Measurements from ENCODE around the gene DBET.
"Not testable (repeated sequence)": the region's sequence is repeated elsewhere in the genome, so short reads cannot be mapped to it uniquely, and the experiment has no call there.

Gene DBET

GRCh38 chr4:190049378-190050239 lies 14.7 kb upstream of the DBET start:
- not testable (repeated sequence) for DNase-seq

GRCh38 chr4:190058997-190059396 lies 5.3 kb upstream of the DBET start:
- not testable (repeated sequence) for DNase-seq

- DNase-seq = not testable (repeated sequence)
Measured at GRCh38 chr4:190064805-190065204, 503 bp downstream of the DBET start.

GRCh38 chr4:190068351-190068750 lies 4.0 kb downstream of the DBET start:
- not testable (repeated sequence) for DNase-seq

GRCh38 chr4:190093052-190093451 lies 28.8 kb downstream of the DBET start:
- DNase-seq = not testable (repeated sequence)

- not testable (repeated sequence) for DNase-seq
Measured at GRCh38 chr4:190094031-190094430, 29.7 kb downstream of the DBET start.

GRCh38 chr4:190095335-190095734 lies 31.0 kb downstream of the DBET start:
- not testable (repeated sequence) for DNase-seq

DNA sequence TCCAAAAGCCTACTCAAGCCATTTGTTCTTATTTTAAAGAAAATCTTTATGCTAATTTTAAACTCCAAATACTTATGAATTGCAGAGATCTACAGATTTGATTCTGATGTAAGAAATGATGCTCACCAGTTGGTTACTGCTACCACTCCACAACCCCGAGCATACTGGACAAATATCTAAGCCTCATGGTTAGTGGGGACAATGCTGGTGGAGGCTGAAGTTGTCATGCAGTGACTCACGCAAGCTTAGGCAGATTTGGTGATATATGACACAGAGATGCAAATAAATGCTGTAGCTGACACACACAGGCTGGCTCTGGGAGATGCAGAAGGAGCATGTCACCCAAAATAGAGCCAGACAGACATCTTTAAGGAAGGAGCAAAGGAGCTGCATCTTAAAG lies 35.3 kb downstream of the DBET start:
- DNase-seq = not testable (repeated sequence)

- DNase-seq = not testable (repeated sequence)
Measured at GRCh38 chr4:190101525-190101924, 37.2 kb downstream of the DBET start.

GRCh38 chr4:190106191-190106590 lies 41.9 kb downstream of the DBET start:
- not testable (repeated sequence) for DNase-seq

DNA sequence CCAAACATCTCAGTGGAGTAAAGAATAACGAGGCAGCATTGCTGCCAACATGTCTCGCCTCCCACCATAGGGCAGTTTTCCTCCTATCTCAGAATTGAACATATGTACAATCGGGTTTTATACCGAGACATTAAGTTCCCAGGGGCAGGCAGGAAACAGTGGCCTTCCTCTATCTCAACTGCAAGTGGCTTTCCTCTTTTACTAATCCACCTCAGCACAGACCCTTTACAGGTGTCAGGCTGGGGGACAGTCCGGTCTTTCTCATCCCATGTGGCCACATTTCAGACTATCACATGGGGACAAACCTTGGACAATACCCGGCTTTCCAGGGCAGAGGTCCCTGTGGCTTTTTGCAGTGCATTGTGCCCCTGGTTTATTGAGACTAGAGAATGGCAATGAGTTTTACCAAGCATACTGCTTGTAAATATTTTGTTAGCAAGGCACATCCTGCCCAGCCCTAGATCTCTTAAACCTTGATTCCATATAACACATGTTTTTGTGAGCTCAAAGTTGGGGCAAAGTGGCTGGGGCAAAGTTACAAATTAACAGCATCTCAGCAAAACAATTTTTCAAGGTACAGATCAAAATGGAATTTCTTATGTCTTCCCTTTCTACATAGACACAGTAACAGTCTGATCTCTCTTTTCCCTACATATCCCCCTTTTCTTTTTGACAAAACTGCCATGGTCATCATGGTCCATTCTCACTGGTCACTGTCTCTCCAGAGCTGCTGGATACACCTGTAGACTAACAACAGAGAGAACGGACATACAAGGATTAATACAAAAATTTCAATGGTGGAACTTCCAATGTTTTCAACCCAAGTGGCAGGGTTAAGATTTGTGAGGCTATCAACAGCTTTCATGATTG lies 42.5 kb downstream of the DBET start:
- not testable (repeated sequence) for DNase-seq

DNA sequence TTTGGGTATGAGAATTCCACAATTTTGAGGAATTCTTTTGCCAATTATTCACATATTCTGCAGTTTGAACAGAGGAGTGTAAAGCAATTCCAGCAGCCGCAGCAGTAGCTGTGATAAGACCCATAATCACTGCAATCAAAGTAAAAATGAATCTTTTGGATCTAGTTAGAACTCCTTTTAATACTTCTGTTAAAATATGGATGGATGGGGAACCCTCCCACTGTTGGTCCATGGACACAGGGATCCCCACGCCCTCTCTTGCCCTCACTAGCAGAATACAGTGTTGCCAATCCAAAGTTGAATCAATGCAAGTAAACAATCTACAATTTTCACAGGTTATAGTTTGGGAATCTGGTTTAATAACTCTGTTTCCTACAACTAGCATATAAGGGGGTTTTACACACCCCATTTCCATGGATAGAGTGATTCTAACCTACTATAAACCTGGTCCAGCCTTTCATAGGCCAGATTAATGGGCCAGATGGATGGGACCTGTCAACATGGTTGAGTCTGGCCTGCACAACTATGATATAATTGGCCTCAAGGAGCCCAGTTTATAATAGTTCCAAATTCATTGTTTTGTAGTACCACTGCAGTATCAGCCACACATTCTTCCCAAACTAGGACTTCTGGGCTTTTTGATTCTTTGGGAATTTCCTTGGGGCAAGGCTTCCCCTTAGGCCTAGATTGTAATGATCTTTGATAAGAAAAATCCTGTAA lies 43.6 kb downstream of the DBET start:
- not testable (repeated sequence) for DNase-seq

DNA sequence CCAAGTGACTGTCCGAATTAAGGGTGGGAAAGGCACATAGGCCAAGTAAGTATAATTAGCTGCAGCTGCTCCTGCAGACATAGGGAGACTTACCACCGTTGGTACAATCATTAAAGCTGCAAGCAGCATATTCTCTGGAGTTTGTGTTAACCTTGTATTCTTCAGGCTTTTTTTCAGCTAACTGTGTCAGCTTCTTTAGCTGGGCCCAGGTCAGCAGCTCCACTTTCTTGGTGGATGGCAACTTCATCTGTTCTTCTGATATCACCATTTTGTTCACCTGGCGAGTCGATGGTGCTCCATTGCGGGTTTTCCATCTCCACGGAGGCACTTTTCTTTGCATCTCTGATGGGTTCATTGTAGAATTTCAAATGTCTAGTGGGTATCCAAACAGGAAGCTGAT lies 44.5 kb downstream of the DBET start:
- not testable (repeated sequence) for DNase-seq

DNA sequence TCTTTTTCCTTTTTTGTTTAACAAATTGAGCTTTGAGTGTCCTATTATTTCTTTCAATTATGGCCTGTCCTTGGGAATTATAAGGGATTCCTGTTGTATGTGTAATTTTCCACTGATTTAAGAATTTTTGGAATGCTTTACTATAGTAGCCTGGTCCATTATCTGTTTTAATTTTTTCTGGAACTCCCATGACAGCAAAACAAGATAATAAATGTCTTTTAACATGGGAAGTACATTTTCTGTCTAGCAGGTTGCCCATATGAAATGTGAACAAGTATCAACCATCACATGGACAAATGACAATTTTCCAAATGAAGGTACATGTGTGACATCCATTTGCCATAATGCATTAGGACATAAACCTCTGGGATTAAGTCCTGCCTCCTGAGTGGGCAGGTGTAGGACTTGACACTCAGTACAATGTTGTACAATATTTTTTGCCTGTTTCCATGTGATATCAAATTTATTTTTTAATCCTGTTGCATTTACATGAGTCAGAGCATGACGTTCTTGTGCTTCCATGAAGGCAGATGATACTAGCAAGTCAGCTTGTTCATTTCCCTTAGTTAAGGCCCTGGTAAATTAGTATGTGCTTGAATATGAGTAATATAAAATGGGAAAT lies 45.2 kb downstream of the DBET start:
- not testable (repeated sequence) for DNase-seq

- DNase-seq = not testable (repeated sequence)
Measured at GRCh38 chr4:190110033-190110432, 45.7 kb downstream of the DBET start.

DNA sequence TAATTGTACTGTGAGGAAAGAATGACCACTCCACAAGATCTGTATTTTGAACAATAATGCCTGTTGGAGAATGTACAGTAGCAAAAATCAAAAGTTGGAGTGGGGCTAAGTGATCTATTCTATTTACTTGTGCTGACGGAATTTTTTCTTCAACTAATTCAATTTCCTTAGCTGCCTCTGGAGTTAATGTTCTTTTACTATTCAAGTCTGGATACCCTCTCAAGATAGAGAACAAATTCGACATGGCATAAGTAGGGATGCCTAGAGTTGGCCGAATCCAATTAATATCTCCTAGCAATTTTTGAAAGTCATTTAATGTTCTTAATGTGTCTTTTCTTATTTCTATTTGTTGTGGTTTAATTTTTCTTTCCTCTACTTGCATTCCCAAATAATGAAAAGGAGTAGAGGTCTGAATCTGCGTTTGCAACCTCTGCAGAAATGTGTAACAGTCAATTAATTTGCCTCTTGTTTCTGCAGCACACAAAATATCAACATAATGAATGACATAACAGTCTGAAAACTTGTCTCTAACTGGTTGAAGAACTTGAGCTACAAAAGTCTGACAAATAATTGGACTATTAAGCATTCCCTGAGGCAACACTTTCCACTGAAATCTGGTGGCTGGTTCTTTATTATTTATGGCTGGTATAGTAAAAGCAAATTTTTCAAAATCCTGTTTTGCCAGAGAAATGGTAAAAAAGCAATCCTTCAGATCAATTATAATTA lies 46.4 kb downstream of the DBET start:
- not testable (repeated sequence) for DNase-seq

- not testable (repeated sequence) for DNase-seq
Measured at GRCh38 chr4:190112879-190113278, 48.6 kb downstream of the DBET start.

DNA sequence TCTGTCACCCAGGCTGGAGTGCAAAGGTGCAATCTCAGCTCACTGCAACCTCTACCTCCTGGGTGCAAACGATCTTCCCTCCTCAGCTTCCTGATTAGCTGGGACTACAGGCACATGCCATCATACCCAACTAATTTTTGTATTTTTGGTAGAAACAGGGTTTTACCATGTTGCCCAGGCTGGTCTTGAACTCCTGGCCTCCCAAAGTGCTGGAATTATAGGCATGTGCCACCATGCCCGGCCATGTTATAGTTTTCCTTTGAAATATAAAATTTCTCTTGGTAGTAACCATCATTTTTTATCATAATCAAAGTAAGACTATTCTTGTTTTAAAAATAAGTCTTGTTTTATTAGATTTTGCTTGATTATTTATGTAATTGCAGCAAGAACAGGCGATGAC lies 50.7 kb downstream of the DBET start:
- DNase-seq = not testable (repeated sequence)
